OCI-LY3 (cell line): Measurements from ENCODE around the gene AANAT.

Source experiments
- EZH2phosphoT487 ChIP-seq: fragments of 200-600 bp; shearing (Covaris generic); IDR thresholded peaks from 2 replicates; pipeline ENCODE4 v1.6.1; 2018; ENCODE audit warnings: antibody characterized with exemption, mixed run types, low read depth
- TF ChIP-seq, protein P1 (sequence below): fragments of 200-600, 300-600 bp; sonication (generic); IDR thresholded peaks from 2 replicates; pipeline ENCODE4 v1.5.1; 2014; ENCODE audit warnings: antibody characterized with exemption, low read length, low read depth

DNA sequence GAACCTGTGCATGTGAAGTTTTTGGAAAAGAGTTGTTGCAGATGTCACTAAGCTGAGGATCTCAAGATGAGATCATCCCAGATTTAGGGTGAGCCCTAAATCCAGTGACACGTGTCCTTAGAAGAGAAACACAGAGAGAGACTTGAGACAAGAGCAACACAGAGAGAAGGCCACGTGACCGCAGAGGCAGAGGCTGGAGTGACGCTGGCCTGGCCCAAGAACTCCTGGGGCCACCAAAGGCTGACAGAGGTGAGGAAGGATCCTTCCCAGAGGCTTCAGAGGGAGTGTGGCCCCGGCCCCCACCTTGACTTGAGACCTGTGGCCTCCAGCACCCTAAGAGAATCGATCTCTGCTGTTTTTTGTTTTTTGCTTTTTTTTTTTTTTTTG is 45.9 kb downstream of the AANAT start:
- TF ChIP-seq, protein P1, sequence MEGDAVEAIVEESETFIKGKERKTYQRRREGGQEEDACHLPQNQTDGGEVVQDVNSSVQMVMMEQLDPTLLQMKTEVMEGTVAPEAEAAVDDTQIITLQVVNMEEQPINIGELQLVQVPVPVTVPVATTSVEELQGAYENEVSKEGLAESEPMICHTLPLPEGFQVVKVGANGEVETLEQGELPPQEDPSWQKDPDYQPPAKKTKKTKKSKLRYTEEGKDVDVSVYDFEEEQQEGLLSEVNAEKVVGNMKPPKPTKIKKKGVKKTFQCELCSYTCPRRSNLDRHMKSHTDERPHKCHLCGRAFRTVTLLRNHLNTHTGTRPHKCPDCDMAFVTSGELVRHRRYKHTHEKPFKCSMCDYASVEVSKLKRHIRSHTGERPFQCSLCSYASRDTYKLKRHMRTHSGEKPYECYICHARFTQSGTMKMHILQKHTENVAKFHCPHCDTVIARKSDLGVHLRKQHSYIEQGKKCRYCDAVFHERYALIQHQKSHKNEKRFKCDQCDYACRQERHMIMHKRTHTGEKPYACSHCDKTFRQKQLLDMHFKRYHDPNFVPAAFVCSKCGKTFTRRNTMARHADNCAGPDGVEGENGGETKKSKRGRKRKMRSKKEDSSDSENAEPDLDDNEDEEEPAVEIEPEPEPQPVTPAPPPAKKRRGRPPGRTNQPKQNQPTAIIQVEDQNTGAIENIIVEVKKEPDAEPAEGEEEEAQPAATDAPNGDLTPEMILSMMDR, result no peak
- no peak for TF ChIP-seq EZH2phosphoT487
